ENCODE data around the gene FAM107A.
A peak's percentile ranks its signal among the peaks of the same experiment; 100 is the strongest.

The FAM107A gene

DNA sequence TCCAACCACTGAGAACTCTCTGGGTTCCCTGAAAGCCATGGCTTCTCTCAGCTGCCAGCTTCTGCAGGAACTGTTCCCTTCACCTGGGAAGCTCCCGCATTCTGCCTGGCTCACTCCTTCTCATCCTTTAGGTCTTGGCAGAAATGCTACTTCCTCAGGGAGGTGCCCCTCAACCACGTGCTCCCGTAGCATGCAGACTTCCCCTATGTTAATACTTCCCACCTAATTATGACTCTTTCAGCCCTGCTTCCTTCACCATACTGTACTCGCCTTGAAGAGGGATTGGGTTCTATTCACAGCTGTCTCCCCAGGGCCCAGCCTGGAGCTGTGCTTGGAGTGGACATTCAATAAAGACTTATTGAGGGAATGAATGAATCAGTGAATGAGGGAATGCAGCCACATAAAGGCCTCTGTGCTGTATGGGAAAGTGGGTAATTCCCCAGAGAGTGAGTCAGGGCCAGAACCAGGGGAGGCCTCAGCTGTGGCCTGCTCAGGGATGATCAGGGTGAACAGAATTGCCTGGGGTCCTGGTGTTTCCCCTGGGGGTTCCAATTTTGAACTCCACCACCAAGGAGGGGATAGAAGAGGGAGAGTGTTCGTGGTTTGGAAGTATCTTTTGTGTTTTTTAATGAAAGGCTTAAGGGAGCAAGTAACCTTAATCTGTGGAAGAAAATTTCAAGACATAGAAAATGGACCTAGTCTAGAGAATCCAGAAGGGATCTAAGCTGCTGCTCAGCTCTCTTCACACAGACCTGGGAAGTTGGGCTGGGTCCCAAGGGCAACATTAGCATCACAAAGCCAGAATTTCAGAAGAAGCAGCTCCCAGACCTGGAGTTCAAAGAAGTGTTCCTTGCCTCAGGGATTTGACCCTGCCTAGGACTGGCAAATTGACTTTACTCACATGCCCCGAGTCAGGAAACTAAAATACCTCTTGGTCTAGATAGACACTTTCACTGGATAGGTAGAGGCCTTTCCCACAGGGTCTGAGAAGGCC is 14.6 kb upstream of the FAM107A start:
- peak; percentile 4 to 32 for DNase-seq

DNA sequence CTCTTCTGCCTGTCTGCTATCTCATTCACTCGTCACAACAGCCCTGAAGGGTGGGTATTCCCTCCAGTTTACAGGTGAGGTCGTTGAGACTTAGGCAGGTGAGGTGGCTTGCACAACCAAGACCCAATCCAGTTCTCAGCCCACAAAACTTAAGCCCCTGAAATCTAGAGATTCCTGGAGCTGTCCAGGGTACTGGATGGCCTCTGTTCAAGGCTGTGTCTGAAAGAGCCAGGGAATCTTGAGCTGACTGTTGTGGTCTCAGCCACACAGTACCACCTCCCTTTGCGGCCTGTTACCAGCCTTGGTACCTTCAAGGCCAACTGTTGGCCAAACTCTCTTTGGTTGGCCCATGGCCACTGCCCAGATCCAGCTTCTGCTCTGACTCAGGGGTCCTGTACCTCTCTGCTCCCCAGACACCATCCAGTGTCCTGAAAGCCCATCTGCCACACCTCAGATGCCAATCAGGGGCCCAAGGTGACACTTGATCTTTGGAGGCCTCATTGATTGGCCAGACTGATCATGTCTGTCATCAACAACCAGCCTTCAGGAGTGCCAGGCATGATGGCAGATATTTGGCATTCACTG is 10.9 kb upstream of the FAM107A start:
- no peak for DNase-seq

DNA sequence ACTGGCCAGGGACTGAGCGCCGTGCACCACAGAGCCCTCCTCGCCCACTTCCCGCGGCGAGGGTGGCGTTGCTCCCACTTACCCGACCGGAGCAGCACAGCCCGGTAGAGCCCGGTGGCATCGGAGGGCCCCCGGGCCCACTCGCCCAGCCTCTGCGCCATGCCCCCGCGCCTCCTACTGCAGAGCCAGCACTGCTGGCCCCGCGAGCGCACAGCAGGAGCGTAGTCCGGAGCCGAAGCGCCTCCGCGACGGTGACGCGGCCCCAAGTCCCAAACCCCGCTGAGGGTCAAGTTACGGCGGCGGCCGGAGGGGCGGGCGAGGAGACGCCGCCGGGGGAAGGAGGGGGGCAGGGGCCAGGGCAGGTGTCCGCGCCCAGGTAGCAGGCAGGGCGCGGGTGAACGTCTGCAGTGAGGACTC is 9.6 kb upstream of the FAM107A start:
- DNase-seq: no peak

DNA sequence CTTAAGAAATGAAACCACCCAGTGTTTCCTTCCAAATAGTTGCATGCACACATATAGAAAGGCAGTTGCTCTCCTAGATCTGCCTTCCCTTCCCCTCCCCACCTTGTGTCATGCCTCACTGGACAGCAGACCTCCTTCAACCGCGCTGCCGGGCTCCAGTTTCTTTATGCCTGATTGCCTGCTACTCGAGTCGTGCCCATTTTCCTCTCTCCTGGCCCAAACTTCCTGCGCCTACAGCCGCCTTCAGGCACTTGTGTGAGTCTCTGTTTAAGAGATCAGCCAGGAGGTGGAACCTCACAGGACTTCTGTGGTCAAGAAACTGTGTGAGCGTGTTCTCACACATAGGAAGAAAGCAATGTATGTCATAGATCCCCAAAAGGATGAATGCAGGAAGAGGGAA is 8.8 kb upstream of the FAM107A start:
- no peak for DNase-seq

DNA sequence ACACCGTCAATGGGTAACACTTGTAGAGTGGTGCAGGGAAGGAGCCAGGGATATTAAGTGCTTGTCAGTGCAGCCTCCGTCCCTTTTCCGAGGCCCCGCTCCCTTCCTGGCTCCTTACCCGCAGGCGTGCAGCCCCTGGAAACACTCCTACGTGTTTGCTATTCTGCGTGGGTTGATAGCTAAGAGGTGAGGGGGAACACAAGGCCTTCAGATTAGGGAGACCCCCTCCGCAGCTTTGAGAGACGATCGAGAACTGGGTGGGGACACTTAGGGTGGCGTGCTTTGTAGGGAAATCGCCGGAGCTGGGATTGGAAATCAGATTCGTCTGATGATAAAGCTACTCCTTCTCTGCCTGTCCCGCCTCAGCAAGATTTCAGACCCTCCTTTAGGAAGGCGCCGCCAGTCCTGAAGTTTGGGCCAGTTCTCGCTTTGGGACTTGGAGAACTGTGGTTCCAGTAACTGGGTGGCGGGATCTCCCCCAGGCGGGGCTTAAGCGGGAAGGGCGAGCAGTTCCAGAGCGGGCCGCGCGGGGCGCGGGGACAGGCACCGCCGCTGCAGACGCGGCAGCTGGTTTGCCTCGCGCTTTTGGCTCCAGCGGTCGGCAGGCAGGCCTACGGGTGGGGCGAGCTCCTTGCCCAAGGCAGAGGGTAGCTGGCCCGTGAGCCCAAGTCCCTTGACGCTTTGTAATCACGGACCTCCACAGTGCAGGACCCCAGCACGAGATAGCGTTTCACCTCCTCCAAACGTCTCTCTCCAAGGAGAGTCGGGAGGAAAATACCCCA is 8.0 kb upstream of the FAM107A start:
- peak; percentile 60 to 62 for DNase-seq

DNA sequence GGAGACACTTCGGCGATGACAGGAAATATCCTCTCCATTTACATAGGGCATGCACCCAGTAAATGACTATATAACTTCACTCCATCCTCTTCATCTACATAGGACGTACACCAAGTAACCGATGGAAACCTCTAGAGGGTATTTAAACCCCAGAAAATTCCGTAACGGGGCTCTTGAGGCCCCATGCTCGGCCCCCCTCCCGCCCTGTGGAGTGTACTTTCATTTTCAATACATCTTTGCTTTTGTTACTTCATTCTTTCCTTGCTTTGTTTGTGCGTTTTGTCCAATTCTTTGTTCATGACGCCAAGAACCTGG is 7.5 kb upstream of the FAM107A start:
- no peak for DNase-seq

DNA sequence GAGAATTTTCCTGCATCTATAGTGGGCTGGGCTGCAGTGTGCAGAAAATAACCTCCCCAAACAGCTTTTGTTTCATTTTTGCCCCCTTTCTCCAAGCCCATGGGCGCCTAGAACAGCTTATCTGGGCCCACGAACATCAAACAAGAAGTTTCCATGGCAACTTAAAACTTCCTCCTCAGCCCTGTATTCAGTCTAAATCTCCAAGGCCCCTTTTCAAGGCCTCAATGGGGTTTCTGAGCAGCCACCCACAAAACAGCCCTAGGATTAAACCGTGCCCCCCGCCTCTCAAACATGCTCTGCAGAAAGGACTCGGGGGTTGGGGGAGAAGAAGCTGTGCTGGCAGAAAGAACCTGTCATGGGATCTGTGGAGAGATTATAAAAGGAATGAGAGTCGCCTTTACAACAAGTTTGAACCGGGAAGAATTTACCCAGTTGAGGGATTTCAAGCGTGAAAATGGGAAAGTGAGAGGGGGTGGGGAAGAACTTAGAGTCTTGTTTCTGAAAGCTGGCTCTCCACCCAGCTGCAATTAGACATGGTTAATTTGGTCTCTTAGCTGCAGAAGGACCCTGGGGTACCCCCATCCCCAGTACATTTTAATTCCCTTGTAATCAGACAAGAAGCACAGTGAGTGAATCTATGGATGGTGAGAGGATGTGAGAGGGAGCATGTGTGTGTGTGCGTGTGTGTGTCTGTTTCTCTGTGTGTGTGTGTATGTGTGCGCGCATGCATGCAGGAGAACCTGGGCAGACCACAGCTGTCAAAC is 4.3 kb upstream of the FAM107A start:
- no peak for DNase-seq

DNA sequence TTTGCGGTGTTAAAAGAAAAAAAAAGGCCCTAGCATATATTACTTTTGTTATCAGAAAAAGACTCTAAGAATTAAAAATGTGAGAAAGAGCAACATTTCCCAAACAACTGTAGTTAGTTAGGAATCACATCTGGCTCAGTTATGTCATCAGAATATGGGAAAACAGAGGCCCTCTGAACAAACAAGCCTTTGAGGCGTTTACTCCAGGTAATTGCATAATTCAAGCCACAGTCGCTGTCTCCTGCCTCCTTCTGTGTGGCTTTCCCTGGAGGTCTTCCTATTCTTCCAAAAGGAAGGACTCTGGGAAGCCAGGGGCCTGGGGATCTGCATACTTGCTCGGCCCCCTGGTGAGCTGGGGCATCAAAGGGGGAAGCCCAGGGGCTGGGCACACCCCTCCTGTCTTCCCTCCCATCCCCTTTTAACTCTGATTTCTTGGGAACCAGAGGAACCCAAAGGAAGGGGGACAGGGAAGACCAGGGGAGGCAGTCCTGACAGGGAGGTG is 3.7 kb upstream of the FAM107A start:
- DNase-seq: no peak

DNA sequence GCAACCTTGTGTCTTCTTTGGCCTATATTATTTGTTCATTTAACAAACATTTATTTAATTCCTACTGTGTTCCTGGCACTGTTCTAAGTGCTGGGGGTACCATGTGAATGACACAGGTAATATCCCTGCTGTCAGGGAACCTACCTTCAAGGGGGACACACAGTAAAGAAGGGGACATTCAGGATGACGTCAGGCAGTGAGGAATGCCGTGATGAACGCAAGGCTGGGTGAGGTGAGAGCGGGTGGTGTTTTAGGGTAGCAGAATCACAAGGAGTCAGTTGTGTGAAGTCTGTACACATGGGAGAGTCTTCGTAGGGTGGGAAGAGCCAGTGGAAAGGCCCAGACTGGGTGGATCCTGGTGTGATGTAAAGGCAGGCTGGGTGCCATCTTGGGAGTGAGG is 1.7 kb upstream of the FAM107A start:
- DNase-seq: no peak

DNA sequence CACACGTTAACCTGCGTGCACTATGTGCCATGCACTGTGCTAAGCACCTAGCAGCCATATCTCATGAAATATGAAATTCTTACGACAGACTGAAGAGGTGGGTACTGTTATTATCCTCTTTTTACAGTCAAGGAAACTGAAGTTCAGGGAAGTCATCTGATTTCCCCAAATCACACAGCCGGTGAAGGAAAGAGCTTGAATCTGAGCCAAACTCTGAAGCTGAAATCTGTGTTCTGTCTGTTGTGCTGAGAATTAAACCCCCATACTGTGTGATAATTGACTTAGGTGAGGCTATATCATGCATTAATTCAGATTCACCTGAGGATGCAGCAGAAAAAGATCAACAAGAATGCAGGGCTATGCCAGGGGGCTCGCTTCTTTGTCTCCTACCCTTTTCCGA is 475 bp downstream of the FAM107A start:
- no peak for DNase-seq

DNA sequence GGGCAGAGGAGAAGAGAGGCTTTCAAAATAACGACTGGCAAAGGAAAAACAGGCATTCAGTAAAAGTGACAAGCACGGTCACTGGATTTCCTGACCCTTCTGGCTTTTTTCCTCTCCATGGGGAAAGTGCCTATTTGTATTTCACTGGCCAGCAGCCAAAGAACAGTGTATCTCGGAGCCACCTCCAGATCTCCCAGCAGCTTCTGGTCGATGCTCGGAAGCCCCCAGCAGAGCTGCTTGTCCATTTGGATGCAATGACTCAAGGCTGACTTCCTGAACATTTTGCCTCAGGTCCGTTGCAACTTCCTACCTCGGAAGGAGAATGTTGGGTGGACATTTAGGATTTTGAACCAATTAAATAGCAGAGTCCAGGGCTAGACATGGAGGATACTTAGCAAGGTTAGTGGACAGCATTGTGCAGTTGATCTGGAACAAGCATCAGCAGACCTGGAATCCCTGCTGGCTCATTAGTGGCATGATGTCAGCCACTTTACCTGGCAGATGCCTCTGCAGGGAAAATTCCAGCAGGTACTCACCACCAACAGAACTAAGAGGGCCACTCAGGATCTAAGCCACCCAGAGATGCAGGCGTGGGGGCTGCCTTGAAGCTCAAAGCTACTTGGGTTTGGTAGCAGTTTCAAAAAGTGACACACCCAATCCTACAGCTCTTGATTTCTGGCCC is 1.1 kb downstream of the FAM107A start:
- DNase-seq: no peak

DNA sequence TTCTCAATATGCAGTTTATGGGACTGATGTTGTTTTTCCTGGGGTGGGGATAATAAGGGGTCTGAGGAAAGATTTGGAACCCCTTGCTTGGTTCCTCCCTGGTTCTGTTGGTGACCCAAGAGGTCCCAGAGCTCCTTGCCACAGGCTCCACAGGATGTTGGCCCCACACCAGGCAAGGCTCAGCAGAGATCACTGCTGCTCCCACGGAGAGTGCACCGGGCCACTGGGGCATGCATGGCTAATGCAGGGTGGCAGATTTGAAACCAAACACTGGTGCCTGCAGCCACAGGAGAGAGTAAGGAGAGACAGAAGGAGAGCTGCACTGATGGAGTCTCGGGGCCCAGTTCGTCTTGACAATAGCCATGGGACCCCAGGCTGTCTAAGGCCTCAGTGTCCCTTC is 2.5 kb downstream of the FAM107A start:
- no peak for DNase-seq

DNA sequence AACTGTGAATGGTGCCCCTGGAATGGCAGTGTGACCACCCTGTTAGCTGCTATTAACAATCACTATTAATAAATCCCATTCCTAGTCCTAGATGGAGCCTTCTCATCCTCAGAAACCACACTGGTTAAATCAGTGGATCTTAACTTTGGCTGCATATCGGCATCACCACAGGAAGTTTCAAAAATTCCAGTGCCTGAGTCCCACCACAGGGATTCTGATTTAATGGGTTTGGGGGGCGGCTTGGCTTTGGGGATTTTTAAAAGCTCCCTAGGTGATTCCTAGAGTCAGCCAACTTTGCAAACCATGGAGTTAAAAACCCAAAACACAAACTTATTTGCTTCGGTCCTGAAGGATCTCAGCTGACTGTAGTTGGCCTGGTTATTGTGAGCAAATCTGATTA is 3.1 kb downstream of the FAM107A start:
- DNase-seq: no peak

DNA sequence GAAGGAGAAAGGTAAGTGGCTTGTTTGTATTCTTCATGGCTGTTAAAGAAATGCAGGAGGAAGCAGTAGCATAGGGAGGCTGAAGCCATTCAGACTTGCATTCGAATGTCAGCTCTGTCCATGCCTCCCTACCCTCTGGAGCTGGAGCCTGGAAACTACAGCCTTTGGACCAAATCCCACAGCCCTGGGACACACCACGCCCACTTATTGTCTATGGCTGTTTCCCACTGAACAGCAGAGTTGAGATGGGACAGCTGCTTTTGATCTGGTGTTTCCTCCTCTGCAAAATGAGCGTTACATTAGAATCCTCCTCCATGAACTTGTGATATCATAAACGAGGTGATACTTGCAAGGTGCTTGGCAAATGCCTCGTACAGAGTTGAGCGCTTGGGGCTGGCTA is 3.6 kb downstream of the FAM107A start:
- no peak for DNase-seq

DNA sequence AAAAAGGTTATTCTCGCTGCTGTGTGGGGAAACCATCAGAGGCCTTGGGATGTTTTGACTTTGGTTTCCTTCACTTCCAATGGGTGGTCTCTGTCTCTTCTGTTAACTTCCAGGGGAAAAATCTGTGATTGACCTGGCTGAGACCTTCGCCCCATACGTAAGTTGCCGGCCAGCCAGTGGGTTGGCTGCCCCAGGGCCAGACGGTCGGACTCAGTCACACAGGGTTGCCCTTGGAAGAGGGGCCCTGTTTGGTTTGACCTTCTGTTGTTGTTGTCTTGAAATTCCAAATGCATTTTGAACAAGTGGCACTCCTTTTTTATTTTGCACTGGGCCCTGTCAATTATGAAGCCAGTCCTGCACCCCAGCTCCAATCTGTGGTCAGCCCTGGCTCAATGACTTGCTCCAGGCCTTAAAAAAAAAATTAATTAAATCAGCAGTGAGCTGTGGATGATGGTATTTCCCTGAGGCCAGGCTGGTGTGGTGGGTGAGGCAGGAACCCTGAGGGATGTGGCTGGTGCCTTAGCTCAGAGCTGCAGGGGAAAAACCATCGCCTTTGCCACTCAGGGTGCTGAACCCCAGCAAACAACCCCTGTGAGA is 4.5 kb downstream of the FAM107A start:
- no peak for DNase-seq

DNA sequence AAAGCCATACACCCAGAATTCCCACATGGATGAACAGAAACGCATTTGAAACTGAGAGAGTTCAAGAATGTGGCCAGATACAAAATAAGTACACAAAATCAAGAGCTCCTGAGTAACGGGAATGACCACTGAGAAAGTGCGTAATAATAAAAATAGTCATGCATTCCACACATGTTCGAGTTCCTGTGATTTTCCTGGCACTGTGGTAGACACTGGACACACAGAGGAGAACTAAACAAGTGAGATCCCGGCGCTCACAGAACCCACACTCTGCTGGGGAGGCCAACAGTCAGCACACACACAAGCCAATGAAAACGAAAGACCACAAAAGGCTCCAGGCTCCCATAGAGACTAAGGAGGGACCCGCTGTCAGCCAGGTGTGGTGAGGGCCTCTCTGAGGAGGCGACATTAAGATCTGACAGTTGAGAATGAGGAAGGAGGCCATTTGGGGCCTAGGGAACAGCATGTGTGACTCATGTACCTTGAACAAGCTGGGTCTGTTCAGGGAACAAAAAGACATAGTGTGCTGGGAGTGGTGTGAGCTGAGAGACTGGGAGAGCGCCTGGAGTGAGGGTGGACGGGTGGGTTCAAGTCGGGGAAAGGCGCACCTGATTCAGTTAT is 5.1 kb downstream of the FAM107A start:
- no peak for DNase-seq

DNA sequence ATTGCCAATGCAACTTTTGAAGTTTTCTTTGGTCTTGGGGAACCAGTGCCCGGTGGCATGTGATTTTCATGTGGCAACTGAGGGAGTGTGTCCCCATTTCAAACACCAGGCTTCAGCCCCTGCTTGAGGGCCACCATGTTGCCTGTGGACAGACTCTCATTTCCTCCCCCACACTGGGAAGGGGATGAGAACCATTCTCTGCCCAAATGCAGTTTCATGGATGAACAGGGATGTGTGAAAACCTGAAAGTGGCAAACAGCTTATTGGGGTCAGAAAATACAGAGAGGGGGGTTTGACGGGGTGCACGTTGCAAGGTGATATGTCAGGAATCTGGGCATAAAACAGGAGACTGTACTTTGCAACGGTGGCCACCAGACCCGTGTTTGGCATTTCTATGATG is 6.3 kb downstream of the FAM107A start:
- no peak for DNase-seq

DNA sequence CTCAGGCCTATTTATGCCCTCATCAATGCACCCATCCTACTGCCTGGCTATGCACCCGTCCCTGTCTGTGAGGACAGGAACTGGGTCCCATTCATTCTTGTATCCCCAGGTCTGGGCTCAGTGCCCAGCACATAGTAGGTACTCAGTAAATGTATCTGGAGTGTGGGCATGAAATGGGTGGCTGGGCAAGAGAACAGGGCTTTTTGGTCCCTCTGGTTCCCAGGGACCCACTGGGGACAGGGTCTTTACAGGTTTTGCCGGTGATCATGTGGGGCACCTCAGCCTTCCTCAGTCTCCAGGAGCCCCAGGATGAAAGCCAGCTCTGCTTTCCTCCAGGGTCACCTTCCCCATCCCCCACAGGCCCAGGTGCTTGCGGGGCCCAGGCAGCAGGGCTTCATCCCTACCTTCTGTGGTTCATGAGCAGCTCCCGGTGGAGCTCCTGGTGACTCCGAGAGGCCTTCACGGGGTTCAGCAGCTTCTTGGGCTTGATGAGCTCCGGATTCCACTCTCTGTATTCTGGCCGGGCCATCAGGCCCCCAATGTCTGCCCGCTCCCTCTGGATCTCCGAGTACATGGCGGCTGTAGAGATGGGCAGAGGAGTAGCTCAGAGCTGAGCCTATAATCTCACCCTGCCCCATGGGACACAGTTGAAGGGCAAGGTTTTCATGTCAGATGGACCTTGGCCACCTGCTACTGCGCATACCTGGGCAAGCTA is 7.7 kb downstream of the FAM107A start:
- DNase-seq: no peak

DNA sequence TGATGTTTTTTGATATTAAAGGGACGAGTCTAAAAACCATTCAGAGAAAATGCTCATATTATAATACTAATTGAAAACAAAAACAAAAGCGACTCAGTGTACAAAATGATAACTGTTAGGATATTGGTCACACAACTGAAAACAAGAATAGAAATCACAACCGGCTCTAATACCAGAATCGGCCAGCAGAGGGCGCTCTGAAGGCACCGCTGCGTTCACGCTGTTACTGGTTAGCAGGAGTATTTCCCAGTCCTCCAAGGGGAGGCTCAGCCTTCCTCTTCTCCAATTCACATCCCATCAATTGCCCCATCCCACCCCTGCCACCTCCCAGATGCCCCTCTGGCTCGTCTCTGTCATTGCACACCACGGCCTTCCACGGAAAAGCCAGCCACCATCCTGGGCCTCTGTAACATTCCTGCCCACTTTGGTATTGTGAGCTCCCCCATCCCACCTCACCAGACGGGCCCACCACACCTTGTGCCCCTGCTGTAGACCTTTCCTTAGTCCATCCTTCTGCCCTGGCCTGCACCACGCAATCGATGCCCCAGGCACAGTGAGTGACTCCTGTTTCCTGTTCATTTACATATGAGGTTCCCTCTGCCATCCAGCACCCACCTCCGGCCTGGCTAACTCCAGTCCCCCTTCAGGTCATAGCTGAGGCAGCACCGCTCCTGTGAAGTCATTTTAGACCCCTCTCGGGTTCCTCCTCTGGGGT is 8.5 kb downstream of the FAM107A start:
- DNase-seq: peak; percentile 69 to 84

DNA sequence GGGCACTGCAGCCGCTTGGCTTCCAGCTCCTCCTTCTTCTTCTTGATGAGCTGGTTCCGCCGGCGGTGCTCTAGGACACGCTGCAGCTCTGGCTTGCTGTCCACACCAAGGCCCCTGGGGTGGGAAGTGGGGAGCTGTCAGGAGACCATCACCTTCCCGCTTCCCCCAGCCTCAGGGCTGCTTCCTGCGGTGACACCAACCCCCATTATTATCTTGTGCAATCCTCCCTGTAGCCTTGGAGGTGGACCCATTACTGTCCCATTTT is 10.0 kb downstream of the FAM107A start:
- no peak for DNase-seq

All from inflammatory macrophage (primary cell).